ENCODE data around the gene CYLC1.

- TF ChIP-seq CTCF (IDR thresholded peaks at IDR 0.05; ENCODE audit: insufficient read depth, low read length) (no peak), POLR2AphosphoS5 (IDR thresholded peaks at IDR 0.05; ENCODE audit: low read depth) (no peak), REST (IDR thresholded peaks at IDR 0.05; ENCODE audit: insufficient replicate concordance, low read depth) (no peak), SPI1 (IDR thresholded peaks at IDR 0.05; ENCODE audit: borderline replicate concordance, low read depth) (no peak), GABPA (IDR thresholded peaks at IDR 0.05; ENCODE audit: low read depth) (no peak)
Measured at GRCh38 chrX:83847339-83847738, 13.6 kb upstream of the CYLC1 start.

All from HL-60 (cell line).